GM12878 (cell line): ENCODE data around the gene SBF2. TPM values are rescaled to one million over a fixed set of nuclear protein-coding genes. Genes with fewer than 3 reads are reported as not detected.

Experiments used
- ATAC-seq: fragments of 200-7000 bp; cut with Tn5 transposase; 3 replicates; pipeline ENCODE4 v1.9.1; 2020; ENCODE audit warnings: mild to moderate bottlenecking, moderate library complexity
- BruUV-seq: library from RNA; stranded (reverse); fragments of 400-500 nt; replicated peaks from 2 replicates; lab custom pipeline; 2021; lab: Mats Ljungman, UMichigan
- CTCF ChIA-PET: fragments of 300-600 bp; sonication (Branson Sonifier 250); formaldehyde crosslinking; extraction: SDS; loops from one replicate; lab custom pipeline; 2021; ENCODE audit warnings: inconsistent platforms; lab: Yijun Ruan, JAX
- POLR2A ChIA-PET: fragments of 350-600 bp; formaldehyde crosslinking; extraction: SDS; loops from one replicate; lab custom pipeline; 2021; ENCODE audit warnings: inconsistent platforms; lab: Charles Lee
- RAD21 ChIA-PET: fragments of 300-600 bp; sonication (Branson Sonifier 250); formaldehyde crosslinking; loops from one replicate; lab custom pipeline; 2023; ENCODE audit warnings: antibody characterized with exemption; ENCODE audit not compliant: unreplicated experiment; lab: Charles Lee
- SMC1A ChIA-PET: fragments of 300-600 bp; sonication (Branson Sonifier 250); formaldehyde crosslinking; loops from one replicate; lab custom pipeline; 2023; ENCODE audit not compliant: unreplicated experiment, uncharacterized antibody; lab: Charles Lee
- DNase-seq: peaks from one replicate; pipeline ENCODE4 v3.0.0-alpha.2; 2011; ENCODE audit warnings: low read depth, low spot score
- FAIRE-seq: peaks from 3 replicates; lab custom pipeline; 2011; peaks lifted over from hg19 to GRCh38; lab: Jason Lieb, UNC
- H2AFZ ChIP-seq: 2 replicates; pipeline ENCODE4 v1.6.0; 2011; ENCODE audit warnings: low read depth, low read length, control low read depth; ENCODE audit not compliant: control insufficient read depth
- H3K27ac ChIP-seq: 2 replicates; pipeline ENCODE4 v1.5.1; 2011; ENCODE audit warnings: control low read depth; ENCODE audit not compliant: control insufficient read depth, insufficient read depth
- H3K27me3 ChIP-seq, 2 experiments: replicated peaks in 1 of 2; 2 replicates each; pipeline versions ENCODE4 v1.6.0 to v1.6.1; 2011; ENCODE audit warnings: low read length in 1 of 2; ENCODE audit not compliant: control insufficient read depth in 2 of 2, insufficient read depth in 2 of 2
- H3K36me3 ChIP-seq, 2 experiments: 2 replicates each; pipeline ENCODE4 v1.5.1; 2011; ENCODE audit warnings: low read length in 1 of 2; ENCODE audit not compliant: control insufficient read depth in 2 of 2, insufficient read depth in 2 of 2
- H3K4me1 ChIP-seq: 2 replicates; pipeline ENCODE4 v1.6.1; 2011; ENCODE audit warnings: mild to moderate bottlenecking, low read length, moderate library complexity, mixed read lengths; ENCODE audit not compliant: control insufficient read depth, insufficient read depth
- H3K4me2 ChIP-seq: 2 replicates; pipeline ENCODE4 v1.6.0; 2011; ENCODE audit warnings: control low read depth; ENCODE audit not compliant: control insufficient read depth, insufficient read depth
- H3K4me3 ChIP-seq: fragments of 200-600 bp; sonication (generic); 2 replicates; pipeline ENCODE4 v1.5.1; 2016
- H3K79me2 ChIP-seq: 2 replicates; pipeline ENCODE4 v1.6.0; 2011; ENCODE audit warnings: low read length; ENCODE audit not compliant: control insufficient read depth, insufficient read depth
- H3K9ac ChIP-seq: 2 replicates; pipeline ENCODE4 v1.8.0; 2011; ENCODE audit warnings: low read length, control low read depth, mixed read lengths; ENCODE audit not compliant: control insufficient read depth, insufficient read depth
- H3K9me3 ChIP-seq: replicated peaks from 3 replicates; pipeline ENCODE4 v1.5.1; 2011; ENCODE audit warnings: mild to moderate bottlenecking, low read length; ENCODE audit not compliant: control insufficient read depth, insufficient read depth
- H4K20me1 ChIP-seq: 2 replicates; pipeline ENCODE4 v1.6.0; 2011; ENCODE audit not compliant: control insufficient read depth, insufficient read depth
- E2F4 ChIP-seq: IDR thresholded peaks from 2 replicates; pipeline ENCODE4 v1.6.1; 2012; ENCODE audit warnings: low read depth, low read length, improper control_type of control experiment
- FOXM1 ChIP-seq: IDR thresholded peaks from 2 replicates; pipeline ENCODE4 v1.6.1; 2012; ENCODE audit warnings: low read depth, mild to moderate bottlenecking, inconsistent platforms, low read length, moderate library complexity
- PML ChIP-seq: IDR thresholded peaks from 2 replicates; pipeline ENCODE4 v1.6.1; 2012; ENCODE audit warnings: low read length, inconsistent platforms
- SIX5 ChIP-seq: IDR thresholded peaks from 2 replicates; pipeline ENCODE4 v1.6.1; 2011; ENCODE audit warnings: mild to moderate bottlenecking, low read depth, low read length, moderate library complexity; ENCODE audit not compliant: severe bottlenecking
- TAF1 ChIP-seq: IDR thresholded peaks from 2 replicates; pipeline ENCODE4 v1.6.1; 2011; ENCODE audit warnings: mild to moderate bottlenecking, low read depth, low read length, borderline replicate concordance
- ZNF384 ChIP-seq: IDR thresholded peaks from 2 replicates; pipeline ENCODE4 v1.6.1; 2012; ENCODE audit warnings: low read depth, mild to moderate bottlenecking, low read length, improper control_type of control experiment, borderline replicate concordance
- ZNF687 ChIP-seq: fragments of 450-650 bp; IDR thresholded peaks from 2 replicates; pipeline ENCODE4 v1.6.1; 2017; ENCODE audit warnings: mild to moderate bottlenecking, moderate library complexity
- in situ Hi-C: fragments of 300-500 bp; cut with MboI; formaldehyde crosslinking; loops from 9 replicates; pipeline ENCODE4 v1.14.3; 2018; ENCODE audit warnings: mixed read lengths
- intact Hi-C: fragments of 100-400 bp; cut with micrococcal nuclease; formaldehyde crosslinking; loops from one replicate; pipeline ENCODE4 v1.14.2; 2022; ENCODE audit not compliant: unreplicated experiment
- polyA plus RNA-seq, 11 experiments: library from polyadenylated mRNA; depleted of rRNA in 4 of 11; unstranded in 6 of 11; stranded (reverse) in 5 of 11; fragments of >200 nt; fragmentation: Nextera tagmentation in 4 of 11; fragmentation: Illumina TruSeq in 1 of 11; extraction: Ambion mirVana in 4 of 11; extraction: Trizol in 1 of 11; gene quantifications; 1 replicate in 1 of 11; 2 replicates in 10 of 11; pipeline versions ENCODE4 v1.2.1 to v1.2.3, GENCODE V29; 2011 to 2016; ENCODE audit warnings: inconsistent platforms in 2 of 11, missing spikeins in 2 of 11, low read depth in 1 of 11
- total RNA-seq, 4 experiments: library from RNA; depleted of rRNA in 3 of 4; stranded (reverse); fragments of >200 nt in 3 of 4; fragmentation: Illumina TruSeq in 1 of 4; extraction: Trizol in 1 of 4; gene quantifications; 2 replicates each; pipeline versions ENCODE4 v1.2.1 to v1.2.3, GENCODE V29; 2013 to 2021
- TF ChIP-seq, protein P1 (sequence below): fragments of 450-650 bp; formaldehyde crosslinking; IDR thresholded peaks from 2 replicates; pipeline ENCODE4 v1.4.0; 2022; ENCODE audit warnings: mild to moderate bottlenecking, moderate library complexity
- TF ChIP-seq, protein P2 (sequence below): fragments of 450-650 bp; formaldehyde crosslinking; IDR thresholded peaks from 2 replicates; pipeline ENCODE4 v1.5.0; 2022; ENCODE audit warnings: mild to moderate bottlenecking, missing genetic modification characterization

Gene SBF2
- total and polyA plus RNA-seq, 10 of the 15 experiments (the other 5 are each of a cell fraction or from before 2014, with no cell fraction given): 0.24 to 2.3 (median 1.1) TPM

- DNase-seq (no peak), FAIRE-seq (no peak), ATAC-seq (no peak)
- ChIA-PET POLR2A (interaction anchor here (0.5 kb wide), 1 partner anchor 65 kb away, joined by 6 read pairs; no protein-coding TSS in a partner anchor), CTCF (interaction anchor here (1.0 kb wide), 1 partner anchor 12 kb away, joined by 4 read pairs; no protein-coding TSS in a partner anchor), RAD21 (no interaction called here), SMC1A (no interaction called here)
- no peak overlapping the region for H3K27ac ChIP-seq
- H3K4me3 ChIP-seq: no peak overlapping the region
- no peak overlapping the region for H2AFZ ChIP-seq
- no peaks in the 10 kb centered on the region for H3K79me2 ChIP-seq
- no peaks in the 10 kb centered on the region for H3K36me3 ChIP-seq
- H3K9ac ChIP-seq: no peak overlapping the region
- H3K9me3 ChIP-seq: no peaks in the 10 kb centered on the region
- no peak for TF ChIP-seq FOXM1
- no peak for TF ChIP-seq ZNF384
- no peak for TF ChIP-seq E2F4
- TF ChIP-seq, protein P1, sequence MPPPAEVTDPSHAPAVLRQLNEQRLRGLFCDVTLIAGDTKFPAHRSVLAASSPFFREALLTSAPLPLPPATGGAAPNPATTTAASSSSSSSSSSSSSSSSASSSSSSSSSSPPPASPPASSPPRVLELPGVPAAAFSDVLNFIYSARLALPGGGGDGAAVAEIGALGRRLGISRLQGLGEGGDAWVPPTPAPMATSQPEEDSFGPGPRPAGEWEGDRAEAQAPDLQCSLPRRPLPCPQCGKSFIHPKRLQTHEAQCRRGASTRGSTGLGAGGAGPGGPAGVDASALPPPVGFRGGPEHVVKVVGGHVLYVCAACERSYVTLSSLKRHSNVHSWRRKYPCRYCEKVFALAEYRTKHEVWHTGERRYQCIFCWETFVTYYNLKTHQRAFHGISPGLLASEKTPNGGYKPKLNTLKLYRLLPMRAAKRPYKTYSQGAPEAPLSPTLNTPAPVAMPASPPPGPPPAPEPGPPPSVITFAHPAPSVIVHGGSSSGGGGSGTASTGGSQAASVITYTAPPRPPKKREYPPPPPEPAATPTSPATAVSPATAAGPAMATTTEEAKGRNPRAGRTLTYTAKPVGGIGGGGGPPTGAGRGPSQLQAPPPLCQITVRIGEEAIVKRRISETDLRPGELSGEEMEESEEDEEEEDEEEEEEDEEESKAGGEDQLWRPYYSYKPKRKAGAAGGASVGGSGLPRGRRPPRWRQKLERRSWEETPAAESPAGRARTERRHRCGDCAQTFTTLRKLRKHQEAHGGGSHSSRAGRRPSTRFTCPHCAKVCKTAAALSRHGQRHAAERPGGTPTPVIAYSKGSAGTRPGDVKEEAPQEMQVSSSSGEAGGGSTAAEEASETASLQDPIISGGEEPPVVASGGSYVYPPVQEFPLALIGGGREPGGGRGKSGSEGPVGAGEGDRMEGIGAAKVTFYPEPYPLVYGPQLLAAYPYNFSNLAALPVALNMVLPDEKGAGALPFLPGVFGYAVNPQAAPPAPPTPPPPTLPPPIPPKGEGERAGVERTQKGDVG (CRISPR knock-in tag): no peak
- no peak for TF ChIP-seq TAF1
- TF ChIP-seq, protein P2, sequence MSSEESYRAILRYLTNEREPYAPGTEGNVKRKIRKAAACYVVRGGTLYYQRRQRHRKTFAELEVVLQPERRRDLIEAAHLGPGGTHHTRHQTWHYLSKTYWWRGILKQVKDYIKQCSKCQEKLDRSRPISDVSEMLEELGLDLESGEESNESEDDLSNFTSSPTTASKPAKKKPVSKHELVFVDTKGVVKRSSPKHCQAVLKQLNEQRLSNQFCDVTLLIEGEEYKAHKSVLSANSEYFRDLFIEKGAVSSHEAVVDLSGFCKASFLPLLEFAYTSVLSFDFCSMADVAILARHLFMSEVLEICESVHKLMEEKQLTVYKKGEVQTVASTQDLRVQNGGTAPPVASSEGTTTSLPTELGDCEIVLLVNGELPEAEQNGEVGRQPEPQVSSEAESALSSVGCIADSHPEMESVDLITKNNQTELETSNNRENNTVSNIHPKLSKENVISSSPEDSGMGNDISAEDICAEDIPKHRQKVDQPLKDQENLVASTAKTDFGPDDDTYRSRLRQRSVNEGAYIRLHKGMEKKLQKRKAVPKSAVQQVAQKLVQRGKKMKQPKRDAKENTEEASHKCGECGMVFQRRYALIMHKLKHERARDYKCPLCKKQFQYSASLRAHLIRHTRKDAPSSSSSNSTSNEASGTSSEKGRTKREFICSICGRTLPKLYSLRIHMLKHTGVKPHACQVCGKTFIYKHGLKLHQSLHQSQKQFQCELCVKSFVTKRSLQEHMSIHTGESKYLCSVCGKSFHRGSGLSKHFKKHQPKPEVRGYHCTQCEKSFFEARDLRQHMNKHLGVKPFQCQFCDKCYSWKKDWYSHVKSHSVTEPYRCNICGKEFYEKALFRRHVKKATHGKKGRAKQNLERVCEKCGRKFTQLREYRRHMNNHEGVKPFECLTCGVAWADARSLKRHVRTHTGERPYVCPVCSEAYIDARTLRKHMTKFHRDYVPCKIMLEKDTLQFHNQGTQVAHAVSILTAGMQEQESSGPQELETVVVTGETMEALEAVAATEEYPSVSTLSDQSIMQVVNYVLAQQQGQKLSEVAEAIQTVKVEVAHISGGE (CRISPR knock-in tag): no peak
- TF ChIP-seq SIX5: no peak
- no peak for TF ChIP-seq PML
- TF ChIP-seq ZNF687: no peak
- no TSS peak for BruUV-seq
- in situ Hi-C loops: no loop called here
- H3K4me1 ChIP-seq: no peaks in the 10 kb centered on the region
- H3K4me2 ChIP-seq: no peak overlapping the region
- no peaks in the 10 kb centered on the region for H3K27me3 ChIP-seq
- intact Hi-C loops: no loop called here
- H4K20me1 ChIP-seq: no peaks in the 10 kb centered on the region
These were observed 497.8 kb downstream of the SBF2 start for GRCh38 chr11:9796266-9796665.
